Measurements from ENCODE around the gene CHST4. TPM values are rescaled to one million over a fixed set of nuclear protein-coding genes. Genes with fewer than 3 reads are reported as not detected.

The CHST4 gene
- total and polyA plus RNA-seq, 2 donors (not counting 3 experiments of a cell fraction or from before 2014, with no cell fraction given) = not detected

GRCh38 chr16:71570144-71570543 lies 43.9 kb downstream of the CHST4 start:
- dilution Hi-C loops (cut with MboI; ENCODE audit: extremely low pct_ligation_motif_present, low sequenced_read_pairs) (no loop called here), intact Hi-C loops (cut with micrococcal nuclease) (no loop called here)
- H3K27ac ChIP-seq (ENCODE audit: insufficient read depth, low read depth, low read length) = no peak overlapping the region
- H3K36me3 ChIP-seq (ENCODE audit: control insufficient read depth in 2 of 2, extremely low read depth in 1 of 2, insufficient read depth in 2 of 2, low read length in 2 of 2) = no peaks in the 10 kb centered on the region
- no peaks in the 10 kb centered on the region for H3K9me3 ChIP-seq (replicated peaks; ENCODE audit: control insufficient read depth, insufficient read depth, low read length)
- TF ChIP-seq POLR2AphosphoS5 (IDR thresholded peaks at IDR 0.05; ENCODE audit: insufficient read depth, low read depth, low read length) = no peak
- no peak for TF ChIP-seq CTCF (IDR thresholded peaks at IDR 0.05; ENCODE audit: extremely low read depth in 1 of 2, insufficient read depth in 1 of 2, low read depth in 1 of 2, low read length in 2 of 2)
- CTCF ChIA-PET = interaction anchor here (1.2 kb wide), 1 partner anchor 40 kb away, joined by 4 read pairs; no protein-coding TSS in a partner anchor
- no TSS peak for BruUV-seq (replicated peaks)
- FAIRE-seq (no peak), DNase-seq (ENCODE audit: low read depth, low spot score) (no peak)
- H3K27me3 ChIP-seq (ENCODE audit: control insufficient read depth in 2 of 2, insufficient read depth in 2 of 2, low read length in 2 of 2) = peaks cover 3 to 10% of the 10 kb centered on the region in 2 experiments
- peaks cover 2% of the 10 kb centered on the region for H3K4me1 ChIP-seq (ENCODE audit: control insufficient read depth, extremely low read depth, insufficient read depth, low read length)
- no peak overlapping the region for H3K9ac ChIP-seq (replicated peaks; ENCODE audit: extremely low read depth, insufficient read depth, low read length)
- no peak overlapping the region for H2AFZ ChIP-seq (ENCODE audit: low read depth, low read length)
- no peaks in the 10 kb centered on the region for H4K20me1 ChIP-seq (replicated peaks; ENCODE audit: control insufficient read depth, extremely low read depth, insufficient read depth, low read length)
- no peaks in the 10 kb centered on the region for H3K9me1 ChIP-seq (replicated peaks; ENCODE audit: control insufficient read depth, extremely low read depth, insufficient read depth, low read length)
- no peaks in the 10 kb centered on the region for H3K79me2 ChIP-seq (ENCODE audit: control insufficient read depth, insufficient read depth, low read length)
- H3K4me3 ChIP-seq (replicated peaks in 1 of 3; ENCODE audit: insufficient read depth in 1 of 3, low read depth in 1 of 3, low read length in 3 of 3) = no peak overlapping the region
- H3K4me2 ChIP-seq (ENCODE audit: insufficient read depth, low read length) = no peak overlapping the region
- POLR2A ChIA-PET = no interaction called here

GRCh38 chr16:71572497-71573116 lies 46.4 kb downstream of the CHST4 start:
- H3K4me1 ChIP-seq (ENCODE audit: control insufficient read depth, extremely low read depth, insufficient read depth, low read length) = no peaks in the 10 kb centered on the region
- FAIRE-seq (no peak), DNase-seq (ENCODE audit: low read depth, low spot score) (no peak)
- H3K4me2 ChIP-seq (ENCODE audit: insufficient read depth, low read length) = no peak overlapping the region
- peaks cover 0 to 2% of the 10 kb centered on the region in 2 experiments for H3K27me3 ChIP-seq (ENCODE audit: control insufficient read depth in 2 of 2, insufficient read depth in 2 of 2, low read length in 2 of 2)
- ChIA-PET POLR2A (interaction anchor here (0.7 kb wide), 1 partner anchor 25 kb away, joined by 3 read pairs; no protein-coding TSS in a partner anchor), CTCF (interaction anchor here (1.0 to 2.9 kb wide), 3 partner anchors 8 to 38 kb away, joined by 3 to 11 read pairs (median 8); no protein-coding TSS in a partner anchor)
- dilution Hi-C loops (cut with MboI; ENCODE audit: extremely low pct_ligation_motif_present, low sequenced_read_pairs) (no loop called here), intact Hi-C loops (cut with micrococcal nuclease) (no loop called here)
- H3K27ac ChIP-seq (ENCODE audit: insufficient read depth, low read depth, low read length) = no peak overlapping the region
- no peaks in the 10 kb centered on the region for H4K20me1 ChIP-seq (replicated peaks; ENCODE audit: control insufficient read depth, extremely low read depth, insufficient read depth, low read length)
- no peaks in the 10 kb centered on the region for H3K9me3 ChIP-seq (replicated peaks; ENCODE audit: control insufficient read depth, insufficient read depth, low read length)
- H3K4me3 ChIP-seq (replicated peaks in 1 of 3; ENCODE audit: insufficient read depth in 1 of 3, low read depth in 1 of 3, low read length in 3 of 3) = no peak overlapping the region
- H3K9ac ChIP-seq (replicated peaks; ENCODE audit: extremely low read depth, insufficient read depth, low read length) = no peak overlapping the region
- no peaks in the 10 kb centered on the region for H3K9me1 ChIP-seq (replicated peaks; ENCODE audit: control insufficient read depth, extremely low read depth, insufficient read depth, low read length)
- H3K36me3 ChIP-seq (ENCODE audit: control insufficient read depth in 2 of 2, extremely low read depth in 1 of 2, insufficient read depth in 2 of 2, low read length in 2 of 2) = no peaks in the 10 kb centered on the region
- H2AFZ ChIP-seq (ENCODE audit: low read depth, low read length) = no peak overlapping the region
- H3K79me2 ChIP-seq (ENCODE audit: control insufficient read depth, insufficient read depth, low read length) = no peaks in the 10 kb centered on the region
- BruUV-seq (replicated peaks) = no TSS peak
- no peak for TF ChIP-seq POLR2AphosphoS5 (IDR thresholded peaks at IDR 0.05; ENCODE audit: insufficient read depth, low read depth, low read length)
